Endothelial cell of umbilical vein (primary cell): ENCODE data around the gene VAV2.

ENCODE experiments used
- CTCF ChIP-seq, 2 donors: IDR thresholded peaks; 1 replicate in 1 of 2; 2 replicates in 1 of 2; pipeline ENCODE4 v1.5.1; 2011; ENCODE audit warnings: low read length in 2 of 2, mild to moderate bottlenecking in 2 of 2, moderate library complexity in 2 of 2, control low read depth in 1 of 2, inconsistent platforms in 1 of 2, low read depth in 1 of 2; ENCODE audit not compliant: insufficient read depth in 1 of 2; ENCODE audit errors: extremely low read depth in 1 of 2
- EZH2 ChIP-seq: IDR thresholded peaks from 2 replicates; pipeline ENCODE4 v1.6.1; 2012; ENCODE audit warnings: borderline replicate concordance, low read depth, mild to moderate bottlenecking, moderate library complexity, low read length, inconsistent platforms; ENCODE audit not compliant: severe bottlenecking
- FOS ChIP-seq: IDR thresholded peaks from 2 replicates; pipeline ENCODE4 v1.6.1; 2011; ENCODE audit warnings: mild to moderate bottlenecking, low read length, moderate library complexity, borderline replicate concordance; ENCODE audit not compliant: insufficient read depth
- MAX ChIP-seq: IDR thresholded peaks from 2 replicates; pipeline ENCODE4 v1.6.1; 2011; ENCODE audit not compliant: insufficient read depth, insufficient read length
- MYC ChIP-seq: IDR thresholded peaks from one replicate; pipeline ENCODE4 v1.6.1; 2011; ENCODE audit warnings: mild to moderate bottlenecking, low read depth, low read length
- POLR2A ChIP-seq: IDR thresholded peaks from 2 replicates; pipeline ENCODE4 v1.6.1; 2012; ENCODE audit warnings: low read depth, mild to moderate bottlenecking, control low read depth, low read length
- POLR2AphosphoS5 ChIP-seq: IDR thresholded peaks from 2 replicates; pipeline ENCODE4 v1.6.1; 2012; ENCODE audit warnings: low read depth, mild to moderate bottlenecking, control low read depth, low read length, moderate library complexity; ENCODE audit not compliant: insufficient read depth

- TF ChIP-seq CTCF (IDR thresholded peaks at IDR 0.05; ENCODE audit: extremely low read depth in 1 of 2, insufficient read depth in 1 of 2, low read depth in 1 of 2, low read length in 2 of 2) (no peak), POLR2AphosphoS5 (no peak), POLR2A (no peak), EZH2 (no peak), MAX (no peak), FOS (no peak), MYC (no peak)
Measured at GRCh38 chr9:133959966-133960567, 32.1 kb downstream of the VAV2 start.
